ENCODE measurements around the gene PLA2G12B.
"Not testable (repeated sequence)": the region's sequence is repeated elsewhere in the genome, so short reads cannot be mapped to it uniquely, and the experiment has no call there.

- not testable (repeated sequence) for TF ChIP-seq CTCF, POLR2A, POLR2AphosphoS5, EP300 (IDR thresholded peaks at IDR 0.05)
Observed at GRCh38 chr10:72917803-72918332, 36.7 kb downstream of the PLA2G12B start.
